HepG2 (cell line): ENCODE data around the gene GATB. TPM values are rescaled to one million over a fixed set of nuclear protein-coding genes. Genes with fewer than 3 reads are reported as not detected.

Experiments used
- ATAC-seq: fragments of 200-7000 bp; cut with Tn5 transposase; 3 replicates; pipeline ENCODE4 v1.9.1; 2020; ENCODE audit warnings: mild to moderate bottlenecking, moderate library complexity
- BruUV-seq: library from RNA; stranded (reverse); fragments of 400-500 nt; replicated peaks from 2 replicates; lab custom pipeline; 2021; lab: Mats Ljungman, UMichigan
- CTCF ChIA-PET: fragments of 300-600 bp; formaldehyde crosslinking; extraction: SDS; loops from one replicate; lab custom pipeline; 2021; ENCODE audit warnings: low total read pairs, inconsistent platforms, low intra/inter-chr PET ratio; lab: Yijun Ruan, JAX
- POLR2A ChIA-PET: fragments of 350-600 bp; sonication (Branson Sonifier 250); formaldehyde crosslinking; loops from one replicate; lab custom pipeline; 2020; ENCODE audit warnings: antibody characterized with exemption, inconsistent platforms; lab: Yijun Ruan, JAX
- DNase-seq: peaks from one replicate; pipeline ENCODE4 v3.0.0-alpha.2; 2015; ENCODE audit warnings: low spot score
- FAIRE-seq: peaks from 3 replicates; lab custom pipeline; 2011; peaks lifted over from hg19 to GRCh38; lab: Jason Lieb, UNC
- H2AFZ ChIP-seq: one replicate; pipeline ENCODE4 v1.6.1; 2011; ENCODE audit warnings: low read length, inconsistent platforms
- H3K27ac ChIP-seq: fragments of 300-600 bp; 3 replicates; pipeline ENCODE4 v1.8.0; 2011; ENCODE audit warnings: mixed run types, mild to moderate bottlenecking, mixed read lengths, low read length, inconsistent platforms; ENCODE audit not compliant: insufficient read depth; ENCODE audit errors: extremely low read length
- H3K27me3 ChIP-seq, 2 experiments: fragments of 200-600 bp in 1 of 2; 2 replicates in 1 of 2; 3 replicates in 1 of 2; pipeline versions ENCODE4 v1.6.0 to v1.8.0; 2011; ENCODE audit warnings: low read length in 2 of 2, mild to moderate bottlenecking in 2 of 2, moderate library complexity in 2 of 2, inconsistent platforms in 1 of 2; ENCODE audit not compliant: insufficient read depth in 2 of 2, control insufficient read depth in 1 of 2
- H3K36me3 ChIP-seq, 2 experiments: fragments of 200-600 bp in 1 of 2; replicated peaks in 1 of 2; 2 replicates in 1 of 2; 3 replicates in 1 of 2; pipeline versions ENCODE4 v1.5.1 to v1.8.0; 2011; ENCODE audit warnings: low read length in 2 of 2, inconsistent platforms in 1 of 2; ENCODE audit not compliant: insufficient read depth in 2 of 2, control insufficient read depth in 1 of 2
- H3K4me1 ChIP-seq: 2 replicates; pipeline ENCODE4 v1.5.1; 2012; ENCODE audit warnings: low read length, inconsistent platforms; ENCODE audit not compliant: insufficient read depth
- H3K4me2 ChIP-seq: 2 replicates; pipeline ENCODE4 v1.6.0; 2011; ENCODE audit warnings: low read depth, low read length, inconsistent platforms
- H3K4me3 ChIP-seq, 3 experiments: fragments of 200-600 bp in 1 of 3; sonication (generic), shearing (Covaris generic) in 1 of 3; replicated peaks in 1 of 3; 2 replicates each; pipeline ENCODE4 v1.5.1; 2011 to 2016; ENCODE audit warnings: low read length in 3 of 3, inconsistent platforms in 2 of 3, low read depth in 2 of 3, mild to moderate bottlenecking in 2 of 3, control low read depth in 1 of 3, mixed read lengths in 1 of 3; ENCODE audit not compliant: insufficient read depth in 1 of 3
- H3K79me2 ChIP-seq: one replicate; pipeline ENCODE4 v1.6.1; 2011; ENCODE audit warnings: low read length, inconsistent platforms; ENCODE audit not compliant: insufficient read depth
- H3K9ac ChIP-seq: 2 replicates; pipeline ENCODE4 v1.6.0; 2011; ENCODE audit warnings: mild to moderate bottlenecking, low read depth, low read length, inconsistent platforms; ENCODE audit not compliant: insufficient read depth
- H3K9me3 ChIP-seq: 2 replicates; pipeline ENCODE4 v1.5.1; 2012; ENCODE audit warnings: mild to moderate bottlenecking, low read length
- H4K20me1 ChIP-seq: 2 replicates; pipeline ENCODE4 v1.6.0; 2011; ENCODE audit warnings: inconsistent platforms, mild to moderate bottlenecking, low read length, moderate library complexity; ENCODE audit not compliant: insufficient read depth
- ASH2L ChIP-seq: fragments of 300-600, 200-600 bp; sonication (generic); IDR thresholded peaks from 2 replicates; pipeline ENCODE4 v1.7.0; 2017; ENCODE audit warnings: low read depth, mild to moderate bottlenecking, moderate library complexity, mixed read lengths, low read length; ENCODE audit not compliant: insufficient read length
- DNMT3B ChIP-seq: conservative IDR thresholded peaks from 2 replicates; pipeline ENCODE4 v1.6.1; 2016; ENCODE audit warnings: missing biosample characterization, control low read depth
- HMGA1 ChIP-seq: sonication (generic); formaldehyde crosslinking; conservative IDR thresholded peaks from 2 replicates; pipeline ENCODE4 v1.4.0; 2020; ENCODE audit warnings: missing genetic modification reagents
- ZFP36L1 ChIP-seq: sonication (generic); formaldehyde crosslinking; IDR thresholded peaks from 2 replicates; pipeline ENCODE4 v1.8.0; 2022; ENCODE audit warnings: mild to moderate bottlenecking, missing genetic modification reagents, moderate library complexity
- ZNF468 ChIP-seq: sonication (generic); formaldehyde crosslinking; IDR thresholded peaks from 2 replicates; pipeline ENCODE4 v1.8.0; 2022; ENCODE audit warnings: mild to moderate bottlenecking, moderate library complexity, missing genetic modification reagents
- ZNF773 ChIP-seq: sonication (generic); formaldehyde crosslinking; IDR thresholded peaks from 2 replicates; pipeline ENCODE4 v1.4.0; 2020; ENCODE audit warnings: missing genetic modification reagents, borderline replicate concordance
- ZNF780A ChIP-seq: sonication (generic); formaldehyde crosslinking; IDR thresholded peaks from 2 replicates; pipeline ENCODE4 v1.8.0; 2022; ENCODE audit warnings: mild to moderate bottlenecking, missing genetic modification reagents, moderate library complexity
- WGBS: methylation state at CpG from one replicate; pipeline ENCODE4 v1.1.6; 2017; ENCODE audit warnings: low lambda C conversion rate; 5-methylcytosine and 5-hydroxymethylcytosine counted together
- in situ Hi-C: cut with HindIII; loops from 2 replicates; pipeline ENCODE4 v1.10.0; 2017; ENCODE audit warnings: low pct_unique_long_range_greater_than_20kb; ENCODE audit not compliant: extremely low pct_ligation_motif_present
- intact Hi-C: fragments of 100-400 bp; cut with micrococcal nuclease; formaldehyde crosslinking; loops from one replicate; pipeline ENCODE4 v1.10.0; 2022; ENCODE audit not compliant: unreplicated experiment
- polyA plus RNA-seq, 8 experiments: library from polyadenylated mRNA; depleted of rRNA in 3 of 8; stranded (reverse) in 7 of 8; unstranded in 1 of 8; fragments of >200 nt; fragmentation: Illumina TruSeq in 4 of 8; extraction: Trizol in 4 of 8; gene quantifications; 2 replicates each; pipeline versions ENCODE4 v1.2.1 to v1.2.3, GENCODE V29; 2011 to 2016; ENCODE audit warnings: low read depth in 4 of 8, missing spikeins in 1 of 8, mixed read lengths in 1 of 8; ENCODE audit not compliant: insufficient read depth in 1 of 8
- total RNA-seq, 5 experiments: library from RNA; depleted of rRNA; stranded (reverse); fragments of >200 nt; fragmentation: Illumina TruSeq; extraction: Trizol; gene quantifications; 2 replicates each; pipeline ENCODE4 v1.2.3, GENCODE V29; 2016; ENCODE audit warnings: low read depth in 1 of 5
- TF ChIP-seq, protein P1 (sequence below): sonication (generic); formaldehyde crosslinking; IDR thresholded peaks from 2 replicates; pipeline ENCODE4 v1.4.0; 2020; ENCODE audit warnings: missing genetic modification reagents
- TF ChIP-seq, protein P2 (sequence below): sonication (generic); formaldehyde crosslinking; IDR thresholded peaks from 2 replicates; pipeline ENCODE4 v1.5.0; 2020; ENCODE audit warnings: missing genetic modification reagents
- TF ChIP-seq, protein P3 (sequence below): IDR thresholded peaks from 2 replicates; pipeline ENCODE4 v1.6.1; 2016; ENCODE audit warnings: missing biosample characterization, missing genetic modification reagents, low read depth

GATB gene
- total and polyA plus RNA-seq, 2 of the 13 experiments (the other 11 are each of a cell fraction or from before 2014, with no cell fraction given) = 32.3 to 32.4 TPM

DNA sequence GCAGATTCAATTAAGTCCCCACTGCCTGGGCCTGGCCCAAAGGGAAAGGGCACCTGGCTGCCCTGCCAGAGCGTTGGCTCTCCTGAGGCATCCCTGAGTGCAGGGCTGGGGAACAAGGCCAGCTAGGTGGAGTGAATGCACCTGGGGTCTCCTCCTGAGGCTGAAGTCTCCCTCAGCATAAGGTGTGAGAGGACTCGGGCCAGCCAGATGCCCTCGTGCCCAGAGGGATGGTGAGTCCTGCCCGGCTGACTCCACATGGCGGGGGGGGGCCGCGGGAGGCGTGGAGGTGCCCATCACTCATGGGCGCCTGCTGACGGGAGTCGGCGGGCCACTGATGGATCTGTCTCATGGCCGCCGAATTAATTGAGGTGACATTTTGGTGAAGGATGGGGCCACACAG, 87.8 kb downstream of the GATB start (continued):
- no peak for TF ChIP-seq ZNF780A (CRISPR knock-in tag)

DNA sequence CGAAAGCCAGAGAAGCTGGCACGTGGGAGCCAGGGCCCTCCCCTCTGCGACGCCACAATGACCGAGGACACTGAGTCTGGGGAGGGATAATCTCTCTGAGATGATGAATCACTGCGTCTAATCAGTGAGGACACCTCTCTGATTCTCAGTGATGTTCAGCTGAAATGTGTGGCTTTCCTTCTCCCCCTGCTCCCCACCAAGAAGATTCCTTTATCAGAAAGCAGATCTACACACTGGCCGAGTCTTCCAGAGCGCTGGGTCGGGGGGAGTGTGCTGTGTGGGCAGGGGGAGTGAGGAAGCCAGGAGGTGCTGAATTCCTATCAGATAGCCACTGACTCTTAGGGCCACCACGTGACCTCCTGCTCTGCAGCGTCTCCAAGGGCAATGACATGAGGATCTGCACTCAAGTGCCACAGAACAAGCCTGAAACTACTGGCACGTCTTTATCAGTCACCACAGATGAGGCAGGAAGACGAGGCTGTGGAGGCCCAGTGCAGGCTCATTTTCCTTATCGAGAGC, 89.2 kb downstream of the GATB start:
- no TSS peak for BruUV-seq
- 96% methylated on average over 12 of the region's 14 CpGs for WGBS
- peaks cover 1 to 9% of the 10 kb centered on the region in 2 experiments; a peak in 2 of 5 replicates for H3K36me3 ChIP-seq
- TF ChIP-seq, protein P1, sequence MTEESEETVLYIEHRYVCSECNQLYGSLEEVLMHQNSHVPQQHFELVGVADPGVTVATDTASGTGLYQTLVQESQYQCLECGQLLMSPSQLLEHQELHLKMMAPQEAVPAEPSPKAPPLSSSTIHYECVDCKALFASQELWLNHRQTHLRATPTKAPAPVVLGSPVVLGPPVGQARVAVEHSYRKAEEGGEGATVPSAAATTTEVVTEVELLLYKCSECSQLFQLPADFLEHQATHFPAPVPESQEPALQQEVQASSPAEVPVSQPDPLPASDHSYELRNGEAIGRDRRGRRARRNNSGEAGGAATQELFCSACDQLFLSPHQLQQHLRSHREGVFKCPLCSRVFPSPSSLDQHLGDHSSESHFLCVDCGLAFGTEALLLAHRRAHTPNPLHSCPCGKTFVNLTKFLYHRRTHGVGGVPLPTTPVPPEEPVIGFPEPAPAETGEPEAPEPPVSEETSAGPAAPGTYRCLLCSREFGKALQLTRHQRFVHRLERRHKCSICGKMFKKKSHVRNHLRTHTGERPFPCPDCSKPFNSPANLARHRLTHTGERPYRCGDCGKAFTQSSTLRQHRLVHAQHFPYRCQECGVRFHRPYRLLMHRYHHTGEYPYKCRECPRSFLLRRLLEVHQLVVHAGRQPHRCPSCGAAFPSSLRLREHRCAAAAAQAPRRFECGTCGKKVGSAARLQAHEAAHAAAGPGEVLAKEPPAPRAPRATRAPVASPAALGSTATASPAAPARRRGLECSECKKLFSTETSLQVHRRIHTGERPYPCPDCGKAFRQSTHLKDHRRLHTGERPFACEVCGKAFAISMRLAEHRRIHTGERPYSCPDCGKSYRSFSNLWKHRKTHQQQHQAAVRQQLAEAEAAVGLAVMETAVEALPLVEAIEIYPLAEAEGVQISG (CRISPR knock-in tag) = no peak
- TF ChIP-seq ASH2L = no peak
- TF ChIP-seq HMGA1 (CRISPR knock-in tag) = no peak
- no peak for TF ChIP-seq ZNF468 (CRISPR knock-in tag)
- no peak for TF ChIP-seq ZFP36L1 (CRISPR knock-in tag)
- TF ChIP-seq, protein P2, sequence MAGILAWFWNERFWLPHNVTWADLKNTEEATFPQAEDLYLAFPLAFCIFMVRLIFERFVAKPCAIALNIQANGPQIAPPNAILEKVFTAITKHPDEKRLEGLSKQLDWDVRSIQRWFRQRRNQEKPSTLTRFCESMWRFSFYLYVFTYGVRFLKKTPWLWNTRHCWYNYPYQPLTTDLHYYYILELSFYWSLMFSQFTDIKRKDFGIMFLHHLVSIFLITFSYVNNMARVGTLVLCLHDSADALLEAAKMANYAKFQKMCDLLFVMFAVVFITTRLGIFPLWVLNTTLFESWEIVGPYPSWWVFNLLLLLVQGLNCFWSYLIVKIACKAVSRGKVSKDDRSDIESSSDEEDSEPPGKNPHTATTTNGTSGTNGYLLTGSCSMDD (CRISPR knock-in tag) = no peak
- TF ChIP-seq, protein P3, sequence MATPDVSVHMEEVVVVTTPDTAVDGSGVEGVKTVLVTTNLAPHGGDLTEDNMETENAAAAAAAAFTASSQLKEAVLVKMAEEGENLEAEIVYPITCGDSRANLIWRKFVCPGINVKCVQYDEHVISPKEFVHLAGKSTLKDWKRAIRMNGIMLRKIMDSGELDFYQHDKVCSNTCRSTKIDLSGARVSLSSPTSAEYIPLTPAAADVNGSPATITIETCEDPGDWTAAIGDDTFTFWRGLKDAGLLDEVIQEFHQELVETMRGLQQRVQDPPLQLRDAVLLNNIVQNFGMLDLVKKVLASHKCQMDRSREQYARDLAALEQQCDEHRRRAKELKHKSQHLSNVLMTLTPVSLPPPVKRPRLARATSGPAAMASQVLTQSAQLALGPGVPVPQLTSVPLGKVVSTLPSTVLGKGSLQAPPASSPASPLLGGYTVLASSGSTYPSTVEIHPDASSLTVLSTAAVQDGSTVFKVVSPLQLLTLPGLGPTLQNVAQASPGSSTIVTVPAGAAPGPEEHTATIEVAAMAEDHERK (CRISPR knock-in tag) = no peak
- no peak for TF ChIP-seq DNMT3B (CRISPR knock-in tag)
- TF ChIP-seq ZNF773 (CRISPR knock-in tag) = no peak

More for the DNA sequence above, 89.2 kb downstream of the GATB start:
- Histone ChIP-seq H3K4me1 (peaks cover 8% of the 10 kb centered on the region), H2AFZ (no peak overlapping the region), H3K4me2 (no peak overlapping the region), H3K27ac (no peak overlapping the region), H3K9me3 (no peaks in the 10 kb centered on the region), H4K20me1 (no peaks in the 10 kb centered on the region), H3K27me3 (no peaks in the 10 kb centered on the region), H3K9ac (no peak overlapping the region), H3K79me2 (no peaks in the 10 kb centered on the region), H3K4me3 (no peak overlapping the region)
- ATAC-seq = no peak
- POLR2A ChIA-PET = no interaction called here
- DNase-seq = no peak
- CTCF ChIA-PET = no interaction called here
- intact Hi-C loops = no loop called here
- in situ Hi-C loops = no loop called here
- no peak for FAIRE-seq
